AG04450 (cell line): ENCODE data around the gene STPG3. TPM values are rescaled to one million over a fixed set of nuclear protein-coding genes. Genes with fewer than 3 reads are reported as not detected.

Experiments used
- CTCF ChIA-PET: fragments of 300-600, 350-600 bp; formaldehyde crosslinking; extraction: SDS; loops from one replicate; lab custom pipeline; 2022; ENCODE audit warnings: antibody characterized with exemption, inconsistent platforms; lab: Charles Lee
- POLR2A ChIA-PET: fragments of 350-600 bp; formaldehyde crosslinking; extraction: SDS; loops from one replicate; lab custom pipeline; 2021; ENCODE audit warnings: antibody characterized with exemption, inconsistent platforms; lab: Yijun Ruan, JAX
- DNase-seq: peaks from one replicate; pipeline ENCODE4 v3.0.0-alpha.2; 2011; ENCODE audit warnings: low read depth, low spot score
- H3K27ac ChIP-seq: one replicate; pipeline ENCODE4 v1.5.1; 2012; ENCODE audit warnings: low read depth, low read length, control low read depth
- H3K27me3 ChIP-seq: one replicate; pipeline ENCODE4 v1.6.0; 2012; ENCODE audit warnings: low read length; ENCODE audit not compliant: control insufficient read depth, insufficient read depth
- H3K4me3 ChIP-seq: 2 replicates; pipeline ENCODE4 v1.5.1; 2011; ENCODE audit warnings: mild to moderate bottlenecking, low read depth, low read length, control low read depth
- H3K9me3 ChIP-seq: 2 replicates; pipeline ENCODE4 v1.5.1; 2012; ENCODE audit warnings: low read length; ENCODE audit not compliant: control insufficient read depth, insufficient read depth
- polyA plus RNA-seq: library from polyadenylated mRNA; depleted of rRNA; stranded (reverse); fragments of >200 nt; gene quantifications from 2 replicates; pipeline ENCODE4 v1.2.3, GENCODE V29; 2011
- TF ChIP-seq, protein P1 (sequence below): IDR thresholded peaks from 2 replicates; pipeline ENCODE4 v1.5.1; 2011; ENCODE audit warnings: low read depth, low read length, control low read depth, inconsistent platforms

STPG3 gene
- polyA plus RNA-seq, 1 experiment, result not detected

- H3K9me3 ChIP-seq, result peaks cover 5% of the 10 kb centered on the region; the same call in 1 of the 2 replicates
- no peaks in the 10 kb centered on the region for H3K27me3 ChIP-seq
- no peak overlapping the region for H3K27ac ChIP-seq
- TF ChIP-seq, protein P1, sequence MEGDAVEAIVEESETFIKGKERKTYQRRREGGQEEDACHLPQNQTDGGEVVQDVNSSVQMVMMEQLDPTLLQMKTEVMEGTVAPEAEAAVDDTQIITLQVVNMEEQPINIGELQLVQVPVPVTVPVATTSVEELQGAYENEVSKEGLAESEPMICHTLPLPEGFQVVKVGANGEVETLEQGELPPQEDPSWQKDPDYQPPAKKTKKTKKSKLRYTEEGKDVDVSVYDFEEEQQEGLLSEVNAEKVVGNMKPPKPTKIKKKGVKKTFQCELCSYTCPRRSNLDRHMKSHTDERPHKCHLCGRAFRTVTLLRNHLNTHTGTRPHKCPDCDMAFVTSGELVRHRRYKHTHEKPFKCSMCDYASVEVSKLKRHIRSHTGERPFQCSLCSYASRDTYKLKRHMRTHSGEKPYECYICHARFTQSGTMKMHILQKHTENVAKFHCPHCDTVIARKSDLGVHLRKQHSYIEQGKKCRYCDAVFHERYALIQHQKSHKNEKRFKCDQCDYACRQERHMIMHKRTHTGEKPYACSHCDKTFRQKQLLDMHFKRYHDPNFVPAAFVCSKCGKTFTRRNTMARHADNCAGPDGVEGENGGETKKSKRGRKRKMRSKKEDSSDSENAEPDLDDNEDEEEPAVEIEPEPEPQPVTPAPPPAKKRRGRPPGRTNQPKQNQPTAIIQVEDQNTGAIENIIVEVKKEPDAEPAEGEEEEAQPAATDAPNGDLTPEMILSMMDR, result no peak
- ChIA-PET CTCF (no interaction called here), POLR2A (interaction anchor here (1.1 kb wide), 1 partner anchor 34 kb away, joined by 3 read pairs; no protein-coding TSS in a partner anchor)
- DNase-seq, result no peak
- H3K4me3 ChIP-seq, result no peak overlapping the region
These were observed 24.1 kb downstream of the STPG3 start for GRCh38 chr9:137275203-137275587.

DNA sequence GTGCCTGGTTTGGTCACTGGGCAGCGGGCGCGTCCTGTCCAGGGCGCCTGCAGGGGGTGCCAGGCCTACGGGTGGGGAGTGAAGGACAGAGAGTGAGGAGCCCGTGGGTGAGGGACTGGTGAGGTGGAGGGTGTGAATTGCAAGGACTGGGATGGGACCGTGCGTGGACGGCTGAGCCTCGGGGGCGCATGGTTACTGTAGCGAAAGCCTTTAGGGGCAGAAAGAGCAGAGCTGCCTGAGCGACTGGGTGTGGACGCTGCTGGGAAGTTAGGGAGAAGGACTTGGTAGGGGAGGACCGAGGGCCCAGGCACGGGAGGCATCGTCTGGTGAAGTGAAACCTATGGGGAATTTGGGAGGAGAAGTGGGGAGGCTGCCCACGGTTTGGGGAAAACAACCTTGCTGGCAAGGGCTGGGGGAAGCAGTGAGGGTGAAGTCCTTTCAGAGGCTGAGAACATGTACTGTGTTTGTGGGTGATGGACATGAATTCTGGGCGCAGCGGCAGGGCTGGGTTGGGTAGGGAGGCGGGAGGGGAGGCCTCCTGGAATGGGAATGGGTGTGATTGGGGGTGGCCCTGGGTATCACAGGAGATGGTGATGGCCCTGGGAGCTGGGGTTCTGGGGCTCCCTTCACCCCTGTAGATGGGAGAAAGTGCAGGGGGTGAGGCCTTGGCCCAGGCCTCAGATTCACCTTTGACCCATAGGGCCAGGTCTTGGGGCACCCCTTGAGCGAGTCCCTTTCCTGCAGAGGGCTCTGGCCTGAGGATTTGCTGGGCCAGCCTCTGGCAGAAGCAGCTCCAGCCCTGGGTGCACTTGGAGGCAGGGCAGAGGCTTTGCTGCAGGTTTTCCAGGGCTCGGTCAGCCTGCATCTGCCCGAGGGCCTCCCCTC, 24.7 kb downstream of the STPG3 start:
- no peak for DNase-seq
- POLR2A ChIA-PET, result interaction anchor here (1.1 to 1.8 kb wide), 2 partner anchors 35 to 283 kb away, joined by 3 to 21 read pairs; partner anchors contain the start of genes PAXX and TUBB4B

DNA sequence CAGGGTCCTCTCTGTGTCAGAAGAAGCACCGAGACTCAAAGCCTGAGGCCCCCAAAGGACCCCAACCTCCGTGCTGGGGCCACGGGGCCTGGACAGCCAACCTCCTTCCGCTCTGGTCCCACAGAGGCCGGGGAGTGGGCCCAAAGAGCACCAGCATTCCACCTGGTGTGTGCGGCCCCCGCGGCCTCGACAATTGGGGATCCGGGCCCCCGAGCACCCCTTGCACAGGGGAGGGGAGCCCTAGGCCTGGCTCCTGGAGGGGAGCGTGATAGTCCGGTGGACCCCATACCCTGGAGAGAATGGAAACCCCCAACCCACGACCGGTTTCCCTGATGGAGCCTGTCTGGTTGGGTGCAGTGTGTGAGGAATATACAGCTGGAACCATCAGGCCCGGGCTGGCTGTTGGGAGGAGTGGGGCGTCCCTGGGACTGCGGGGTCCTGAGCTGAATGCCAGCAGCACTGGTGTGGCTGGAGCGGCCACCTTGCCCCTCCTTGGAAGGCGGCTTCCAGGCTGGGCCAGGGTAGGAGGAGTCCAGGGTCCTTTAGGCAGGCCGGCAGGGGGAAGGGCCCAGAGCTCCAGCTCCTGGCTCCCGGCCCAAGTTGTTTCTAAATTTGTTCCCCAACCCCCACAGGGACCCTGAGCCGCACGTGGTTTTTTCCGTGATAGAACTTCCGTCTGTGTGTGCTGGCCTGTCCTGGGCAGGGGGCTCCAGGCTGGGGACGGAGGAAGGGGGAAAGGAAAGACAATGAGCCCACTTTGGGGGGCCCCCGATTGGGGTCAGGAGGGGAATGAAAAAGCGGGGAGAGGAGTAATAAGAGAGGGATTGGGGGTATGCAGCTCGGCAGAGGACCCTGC, 25.6 kb downstream of the STPG3 start:
- H3K27ac ChIP-seq, result peak overlapping the region; percentile 84
- ChIA-PET POLR2A (interaction anchor here (0.5 to 1.8 kb wide), 7 partner anchors 11 to 284 kb away, joined by 3 to 21 read pairs (median 5); partner anchors contain the start of genes NELFB, PAXX and TUBB4B), CTCF (interaction anchor here (1.3 kb wide), 1 partner anchor 40 kb away, joined by 5 read pairs; no protein-coding TSS in a partner anchor)

More for the DNA sequence above, 24.7 kb downstream of the STPG3 start:
- Histone ChIP-seq H3K4me3 (no peak overlapping the region), H3K9me3 (peaks cover 5% of the 10 kb centered on the region; the same call in 1 of the 2 replicates), H3K27ac (peak overlapping the region; percentile 21), H3K27me3 (no peaks in the 10 kb centered on the region)
- CTCF ChIA-PET, result no interaction called here
- TF ChIP-seq, protein P1, result no peak

GRCh38 chr9:137277329-137278041, 26.4 kb downstream of the STPG3 start, which contains the start of gene TOR4A:
Gene TOR4A (plus strand): TSS chr9:137277726. CDS start chr9:137278690, 964 bp downstream.
- Histone ChIP-seq H3K4me3 (peak within 1 kb of the TSS; percentile 77), H3K9me3 (peaks cover 5% of the 10 kb centered on the region; the same call in 1 of the 2 replicates), H3K27me3 (no peaks in the 10 kb centered on the region), H3K27ac (peak within 1 kb of the TSS; percentile 84)
- DNase-seq, result peak; percentile 54
- CTCF ChIA-PET, result interaction anchor here (1.3 kb wide), 1 partner anchor 41 kb away, joined by 5 read pairs; no protein-coding TSS in a partner anchor
- TF ChIP-seq, protein P1, result peak; percentile 38
- POLR2A ChIA-PET, result interaction anchor here (0.5 to 1.8 kb wide), 8 partner anchors 10 to 285 kb away, joined by 3 to 21 read pairs (median 4); partner anchors contain the start of genes NELFB, PAXX and TUBB4B

More for the DNA sequence above, 25.6 kb downstream of the STPG3 start:
- Histone ChIP-seq H3K27me3 (no peaks in the 10 kb centered on the region), H3K9me3 (peaks cover 5% of the 10 kb centered on the region; the same call in 1 of the 2 replicates), H3K4me3 (peak overlapping the region; percentile 77)
- TF ChIP-seq, protein P1, result no peak
- DNase-seq, result no peak
